CD4-positive, alpha-beta T cell treated with Interleukin-15 for 4 hours (primary cell): ENCODE data around the gene UBA6.
"Not testable (repeated sequence)": the region's sequence is repeated elsewhere in the genome, so short reads cannot be mapped to it uniquely, and the experiment has no call there.

Experiments used
- DNase-seq: peaks from one replicate; pipeline ENCODE4 v3.0.0-alpha.2; 2020; ENCODE audit warnings: low spot score

Gene UBA6

DNA sequence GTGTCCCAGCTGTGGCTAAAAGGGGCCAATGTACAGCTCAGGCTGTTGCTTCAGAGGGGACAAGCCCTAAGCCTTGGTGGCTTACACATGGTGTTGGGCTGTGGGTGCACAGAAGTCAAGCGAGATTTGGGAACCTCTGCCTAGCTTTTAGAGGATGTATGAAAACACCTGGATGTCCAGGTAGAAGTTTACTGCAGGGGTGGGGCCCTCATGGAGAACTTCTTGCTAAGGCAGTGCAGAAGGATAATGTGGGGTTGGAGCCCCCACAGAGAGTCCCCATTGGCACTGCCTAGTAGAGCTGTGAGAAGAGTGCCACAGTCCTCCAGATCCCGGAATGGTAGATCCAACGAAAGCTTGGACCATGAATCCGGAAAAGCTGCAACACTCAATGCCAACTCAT, 40.5 kb downstream of the UBA6 start:
- DNase-seq: no peak

GRCh38 chr4:67659065-67659464, 41.9 kb downstream of the UBA6 start:
- DNase-seq: no peak

DNA sequence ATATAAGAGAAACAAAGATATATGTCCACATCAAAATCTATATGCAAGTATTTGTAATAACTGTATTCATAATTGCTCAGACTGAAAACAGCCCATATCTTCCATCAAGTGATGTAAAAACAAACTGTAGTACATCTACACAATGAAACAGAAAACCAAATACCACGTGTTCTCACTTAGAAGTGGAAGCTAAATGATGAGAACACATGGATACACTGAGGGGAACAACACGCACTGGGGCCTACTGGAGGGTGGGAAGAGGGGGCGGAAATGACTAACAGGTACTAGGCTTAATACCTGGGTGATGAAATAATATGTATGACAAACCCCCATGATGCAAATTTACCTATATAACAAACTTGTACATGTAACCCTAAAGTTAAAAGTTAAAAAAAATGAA, 42.7 kb downstream of the UBA6 start:
- DNase-seq: no peak

GRCh38 chr4:67651536-67651935, 49.4 kb downstream of the UBA6 start:
- DNase-seq: no peak

DNA sequence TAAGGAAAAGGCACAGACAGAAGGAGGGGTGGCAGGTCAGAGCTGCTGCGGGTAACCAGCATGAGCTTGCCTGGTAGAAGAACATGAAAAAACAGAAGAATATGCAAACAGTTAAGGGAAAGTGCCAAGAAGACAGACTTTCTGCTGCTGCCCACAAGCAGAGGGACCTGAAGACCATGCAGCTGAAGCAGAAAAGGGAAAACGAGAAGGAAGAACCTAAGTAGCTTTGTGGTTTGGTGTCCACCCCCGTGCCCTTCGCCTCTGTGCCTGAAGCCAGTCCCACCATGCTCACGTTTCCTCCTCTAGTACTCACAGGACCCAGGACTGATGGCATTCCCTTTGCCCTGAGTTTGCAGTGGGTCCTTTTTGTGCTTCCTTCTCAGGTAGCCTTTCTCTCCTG, 62.8 kb downstream of the UBA6 start:
- no peak for DNase-seq

DNA sequence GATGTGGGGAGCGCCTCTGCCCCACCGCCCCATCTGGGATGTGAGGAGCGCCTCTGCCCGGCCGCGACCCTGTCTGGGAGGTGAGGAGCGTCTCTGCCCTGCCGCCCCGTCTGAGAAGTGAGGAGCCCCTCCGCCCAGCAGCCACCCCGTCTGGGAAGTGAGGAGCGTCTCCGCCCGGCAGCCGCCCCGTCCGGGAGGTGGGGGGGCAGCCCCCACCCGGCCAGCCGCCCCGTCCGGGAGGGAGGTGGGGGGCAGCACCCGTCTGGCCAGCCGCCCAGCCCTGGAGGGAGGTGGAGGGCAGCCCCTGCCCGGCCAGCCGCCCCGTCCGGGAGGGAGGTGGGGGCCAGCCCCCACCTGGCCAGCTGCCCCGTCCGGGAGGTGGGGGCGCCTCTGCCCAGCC, 64.0 kb downstream of the UBA6 start:
- not testable (repeated sequence) for DNase-seq

- no peak for DNase-seq
Observed at GRCh38 chr4:67635331-67635730, 65.6 kb downstream of the UBA6 start.

DNA sequence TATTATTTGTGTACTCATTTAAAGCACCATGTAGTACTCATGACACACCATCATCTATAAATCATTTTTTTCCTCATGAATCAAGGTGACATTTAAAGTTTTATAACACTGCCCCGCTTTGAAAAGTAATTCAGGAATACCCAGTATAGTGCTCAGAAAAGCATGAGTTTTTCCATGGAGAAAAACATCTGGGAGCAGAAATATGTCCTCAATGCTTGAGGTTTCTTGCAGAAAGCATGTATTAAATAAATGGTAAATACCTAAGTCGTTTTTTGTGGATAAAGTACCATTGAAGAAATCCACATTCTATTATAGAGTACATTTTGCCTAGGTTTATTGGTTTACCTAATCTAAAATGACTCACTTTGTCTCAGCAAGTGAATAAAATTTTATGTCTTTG, 66.2 kb downstream of the UBA6 start:
- no peak for DNase-seq

GRCh38 chr4:67632492-67632891, 68.5 kb downstream of the UBA6 start:
- DNase-seq: no peak

- no peak for DNase-seq
Observed at GRCh38 chr4:67624939-67625338, 76.0 kb downstream of the UBA6 start.

DNA sequence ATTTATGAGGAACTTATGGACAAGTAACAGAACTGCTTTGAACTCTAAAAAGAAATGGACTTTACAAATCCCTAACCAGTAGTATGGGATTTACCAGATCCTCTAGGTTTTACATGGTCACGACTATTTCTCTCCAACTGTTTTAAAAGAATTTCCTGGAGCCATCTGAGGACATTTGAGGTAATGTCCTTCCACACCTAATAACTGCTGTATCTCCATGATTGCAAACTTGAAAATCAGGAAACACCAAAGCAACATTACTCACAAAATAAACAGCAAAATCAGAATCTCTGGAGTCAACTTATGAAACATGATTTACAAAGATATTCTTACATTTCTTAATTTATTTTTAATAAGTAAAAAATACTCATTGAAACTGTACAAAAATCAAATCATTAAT, 84.5 kb downstream of the UBA6 start:
- no peak for DNase-seq

DNA sequence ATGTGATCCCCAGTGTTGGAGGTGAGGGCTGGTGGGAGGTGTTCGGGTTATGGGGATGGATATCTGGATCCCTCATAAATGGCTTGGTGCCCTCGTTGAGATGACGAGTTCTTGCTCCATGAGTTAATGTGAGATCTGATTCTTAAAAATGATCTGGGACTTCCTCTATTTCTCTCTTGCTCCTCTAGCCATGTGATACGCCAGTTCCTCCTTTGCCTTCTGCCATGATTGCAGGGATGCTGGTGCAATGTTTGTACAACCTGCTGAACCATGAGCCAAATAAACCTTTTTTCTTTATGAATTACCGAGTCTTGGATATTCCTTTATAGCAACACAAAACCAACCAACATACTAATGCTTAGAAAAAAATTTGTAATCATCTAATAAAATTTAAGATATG, 85.8 kb downstream of the UBA6 start:
- DNase-seq: no peak

- no peak for DNase-seq
Observed at GRCh38 chr4:67614186-67614585, 86.8 kb downstream of the UBA6 start.

DNA sequence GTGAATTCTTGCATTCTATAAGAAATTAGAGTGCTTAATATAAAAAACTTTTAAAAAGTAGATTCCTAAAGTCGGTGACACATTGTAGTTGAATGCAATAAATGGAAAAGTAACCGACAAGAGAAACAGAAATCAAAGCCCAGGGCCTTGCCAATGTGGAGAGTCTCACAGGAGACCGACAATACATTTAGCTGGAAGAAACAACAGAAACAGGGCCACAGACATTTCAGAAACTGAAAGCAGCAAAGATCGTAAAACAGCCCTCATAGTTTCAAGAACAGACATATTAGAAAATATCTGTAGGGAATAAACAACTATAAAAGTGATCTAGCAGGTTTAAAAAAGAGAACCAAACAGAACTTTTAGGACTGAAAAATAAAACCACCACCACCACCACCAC, 92.9 kb downstream of the UBA6 start:
- no peak for DNase-seq

- no peak for DNase-seq
Observed at GRCh38 chr4:67604749-67605148, 96.2 kb downstream of the UBA6 start.

DNA sequence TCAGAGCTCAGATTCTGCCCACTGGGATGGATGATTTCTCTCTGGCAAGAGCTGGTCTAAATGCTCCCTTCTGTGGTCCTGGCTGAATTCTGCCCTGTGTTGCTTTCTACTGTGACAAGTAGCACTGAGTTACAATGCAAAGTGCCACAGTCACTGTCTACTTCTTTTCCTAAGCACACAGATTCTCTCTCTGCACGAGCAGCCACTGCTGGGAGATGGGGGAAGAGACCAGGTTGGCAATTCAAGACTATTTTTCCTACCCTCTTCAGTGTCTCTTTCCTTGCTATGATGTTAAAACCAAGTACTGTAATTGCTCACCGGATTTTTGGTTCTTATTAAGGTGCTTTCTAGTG, 97.0 kb downstream of the UBA6 start:
- no peak for DNase-seq

GRCh38 chr4:67603310-67604028, 97.5 kb downstream of the UBA6 start:
- DNase-seq: no peak

- no peak for DNase-seq
Observed at GRCh38 chr4:67593741-67594175, 107.2 kb downstream of the UBA6 start.

- no peak for DNase-seq
Observed at GRCh38 chr4:67587156-67587555, 113.8 kb downstream of the UBA6 start.

DNA sequence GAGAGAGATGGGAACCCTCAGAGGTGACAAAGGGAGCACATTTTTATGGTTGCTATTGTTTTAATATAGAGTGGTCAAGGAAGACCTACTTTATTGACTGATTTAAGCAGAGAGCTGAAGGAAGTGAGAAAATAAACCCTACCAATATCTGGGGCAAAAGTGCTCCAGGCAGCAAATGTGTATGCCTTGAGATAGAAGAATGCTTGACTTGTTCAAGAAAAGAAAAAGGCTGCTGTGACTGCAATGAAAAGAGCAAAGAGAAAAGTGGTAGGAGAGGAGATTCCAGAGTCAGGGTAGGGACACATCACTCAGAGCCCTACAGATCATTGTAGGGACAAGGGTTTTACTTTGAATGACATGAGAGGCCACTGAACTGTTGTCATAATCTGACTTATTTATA, 116.5 kb downstream of the UBA6 start:
- no peak for DNase-seq

GRCh38 chr4:67581913-67582312, 119.0 kb downstream of the UBA6 start:
- DNase-seq: no peak

- DNase-seq: no peak
Observed at GRCh38 chr4:67581208-67581857, 119.6 kb downstream of the UBA6 start.

DNA sequence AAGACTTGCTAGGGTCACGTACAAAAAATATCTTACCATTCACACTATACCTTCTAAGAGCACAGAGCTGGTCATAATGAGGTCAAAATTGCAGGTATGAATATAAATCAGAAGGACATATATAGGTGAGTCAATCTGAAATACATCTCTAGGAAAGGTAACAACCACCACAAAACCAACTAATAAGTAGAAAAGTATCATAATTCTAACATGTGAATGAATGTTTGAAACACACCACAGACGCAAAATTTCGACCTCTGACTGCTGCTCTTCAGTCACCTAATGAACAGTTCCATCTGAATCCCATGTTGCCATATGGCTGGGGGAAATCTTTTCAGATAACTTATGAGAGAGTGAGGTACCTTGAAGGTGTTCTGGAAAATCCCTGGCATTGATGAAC, 120.4 kb downstream of the UBA6 start:
- no peak for DNase-seq

DNA sequence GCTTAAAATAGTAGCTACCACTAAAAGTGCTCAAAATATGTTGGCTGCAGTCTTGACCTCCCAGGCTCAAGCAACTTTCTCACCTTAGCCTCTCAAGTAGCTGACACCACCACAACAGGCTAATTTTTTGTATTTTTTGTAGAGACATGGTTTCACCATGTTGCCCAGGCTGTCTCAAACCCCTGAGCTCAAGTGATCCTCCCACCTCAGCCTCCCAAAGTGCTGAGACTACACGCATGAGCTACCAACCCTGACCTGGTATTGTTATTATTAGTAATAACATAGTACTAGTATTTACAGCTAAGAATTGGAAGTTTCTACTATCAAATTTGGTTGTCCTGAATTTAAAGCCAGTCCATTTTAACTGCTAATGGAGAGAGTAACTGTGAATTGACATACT, 124.4 kb downstream of the UBA6 start:
- DNase-seq: no peak
